Natural killer cell (primary cell): Measurements from ENCODE around the gene KIAA1328. TPM values are rescaled to one million over a fixed set of nuclear protein-coding genes. Genes with fewer than 3 reads are reported as not detected.

Source experiments
- ATAC-seq, 3 donors: fragments of 150-1000 bp in 2 of 3; fragments of 200-7000 bp in 1 of 3; cut with Tn5 transposase; 1 replicate in 1 of 3; 2 replicates in 2 of 3; pipeline ENCODE4 v1.10.0; 2021; ENCODE audit warnings: mild to moderate bottlenecking in 2 of 3, moderate library complexity in 2 of 3
- DNase-seq, 2 donors: peaks; one replicate each; pipeline versions ENCODE4 v3.0.0 to v3.0.0-alpha.2; 2013 to 2021; ENCODE audit warnings: mixed read lengths in 1 of 2
- H3K27ac ChIP-seq: one replicate; pipeline ENCODE4 v1.5.1; 2013; ENCODE audit warnings: mild to moderate bottlenecking, low read length
- H3K27me3 ChIP-seq: one replicate; pipeline ENCODE4 v1.6.1; 2013; ENCODE audit warnings: low read length; ENCODE audit not compliant: control insufficient read depth, insufficient read depth
- H3K36me3 ChIP-seq: one replicate; pipeline ENCODE4 v1.6.1; 2013; ENCODE audit warnings: low read length; ENCODE audit not compliant: control insufficient read depth, insufficient read depth
- H3K4me1 ChIP-seq: one replicate; pipeline ENCODE4 v1.6.1; 2013; ENCODE audit warnings: low read length; ENCODE audit not compliant: control insufficient read depth, insufficient read depth
- H3K4me3 ChIP-seq: one replicate; pipeline ENCODE4 v1.5.1; 2013; ENCODE audit warnings: low read length
- H3K9me3 ChIP-seq: one replicate; pipeline ENCODE4 v1.6.1; 2013; ENCODE audit warnings: low read length; ENCODE audit not compliant: control insufficient read depth, insufficient read depth
- H3K27ac Mint-ChIP-seq, 2 donors: one replicate each; pipeline ENCODE4 v1.8.0; 2022; ENCODE audit warnings: mild to moderate bottlenecking in 2 of 2, mixed read lengths in 2 of 2, moderate library complexity in 1 of 2
- H3K27me3 Mint-ChIP-seq, 2 donors: one replicate each; pipeline ENCODE4 v1.8.0; 2022; ENCODE audit warnings: low read depth in 2 of 2, mixed read lengths in 2 of 2
- H3K36me3 Mint-ChIP-seq: one replicate; pipeline ENCODE4 v1.8.0; 2022; ENCODE audit warnings: mixed read lengths
- H3K4me1 Mint-ChIP-seq, 2 donors: one replicate each; pipeline ENCODE4 v1.8.0; 2022; ENCODE audit warnings: mixed read lengths in 2 of 2
- H3K4me3 Mint-ChIP-seq: one replicate; pipeline ENCODE4 v1.8.0; 2022; ENCODE audit warnings: mild to moderate bottlenecking, moderate library complexity, mixed read lengths
- H3K9me3 Mint-ChIP-seq, 2 donors: one replicate each; pipeline ENCODE4 v1.8.0; 2022; ENCODE audit warnings: mixed read lengths in 2 of 2
- CTCF ChIP-seq: fragments of 200-600 bp; IDR thresholded peaks from one replicate; pipeline ENCODE4 v1.8.0; 2022; ENCODE audit warnings: antibody characterized with exemption
- WGBS: methylation state at CpG from one replicate; pipeline ENCODE4 v1.1.7; 2013; ENCODE audit warnings: missing lambda C conversion rate; ENCODE audit not compliant: insufficient coverage; 5-methylcytosine and 5-hydroxymethylcytosine counted together
- intact Hi-C: fragments of 100-400 bp; cut with micrococcal nuclease; formaldehyde crosslinking; loops from one replicate; pipeline ENCODE4 v1.14.2; 2022
- total RNA-seq, 4 donors: library from RNA; stranded (reverse); fragments of 120-200 nt in 1 of 4; gene quantifications; one replicate each; pipeline versions ENCODE4 v1.2.3 to v1.2.4, GENCODE V29; 2013 to 2022

KIAA1328 gene
- total RNA-seq, 3 donors from 2014 or later (not counting 1 experiment from before 2014, with no cell fraction given): 12.3 to 14.3 (median 13.2) TPM

- WGBS: 97% methylated on average over 9 of the region's 9 CpGs
- DNase-seq (no peak), ATAC-seq (no peak)
- Mint-ChIP-seq H3K9me3 (peaks cover 7 to 14% of the 10 kb centered on the region in 2 donors), H3K27ac (no peak overlapping the region), H3K36me3 (peaks cover 22% of the 10 kb centered on the region), H3K27me3 (no peaks in the 10 kb centered on the region), H3K4me3 (no peak overlapping the region), H3K4me1 (no peaks in the 10 kb centered on the region)
- Histone ChIP-seq H3K36me3 (peaks cover 4% of the 10 kb centered on the region), H3K4me1 (no peaks in the 10 kb centered on the region), H3K9me3 (no peaks in the 10 kb centered on the region), H3K27ac (no peak overlapping the region), H3K27me3 (no peaks in the 10 kb centered on the region), H3K4me3 (no peak overlapping the region)
- TF ChIP-seq CTCF: no peak
- intact Hi-C loops: no loop called here
These were observed 131.1 kb downstream of the KIAA1328 start for GRCh38 chr18:36960038-36960437.

GRCh38 chr18:36963464-36963863 lies 134.5 kb downstream of the KIAA1328 start:
- peaks cover 33% of the 10 kb centered on the region for H3K36me3 Mint-ChIP-seq

GRCh38 chr18:36974686-36975085 lies 145.8 kb downstream of the KIAA1328 start:
- intact Hi-C loops: no loop called here
- DNase-seq: no peak
- Histone ChIP-seq H3K36me3 (no peaks in the 10 kb centered on the region), H3K4me3 (no peak overlapping the region), H3K4me1 (no peaks in the 10 kb centered on the region), H3K9me3 (no peaks in the 10 kb centered on the region), H3K27me3 (no peaks in the 10 kb centered on the region), H3K27ac (no peak overlapping the region)
- H3K4me3 Mint-ChIP-seq: no peak overlapping the region
- H3K4me1 Mint-ChIP-seq: no peaks in the 10 kb centered on the region
- peaks cover 31% of the 10 kb centered on the region for H3K36me3 Mint-ChIP-seq
- WGBS: 96% methylated on average over 1 of the region's 3 CpGs
- peaks cover 5 to 12% of the 10 kb centered on the region in 2 donors for H3K9me3 Mint-ChIP-seq
- no peak overlapping the region for H3K27ac Mint-ChIP-seq
- no peaks in the 10 kb centered on the region for H3K27me3 Mint-ChIP-seq
- ATAC-seq: no peak
- no peak for TF ChIP-seq CTCF

More at GRCh38 chr18:36963464-36963863, 134.5 kb downstream of the KIAA1328 start:
- 67% methylated on average over 2 of the region's 2 CpGs for WGBS
- ATAC-seq (no peak), DNase-seq (no peak)
- peaks cover 4% of the 10 kb centered on the region for H3K36me3 ChIP-seq
- H3K27me3 Mint-ChIP-seq: no peaks in the 10 kb centered on the region
- no peaks in the 10 kb centered on the region for H3K27me3 ChIP-seq
- TF ChIP-seq CTCF: no peak
- no peak overlapping the region for H3K27ac ChIP-seq
- H3K27ac Mint-ChIP-seq: no peak overlapping the region
- peaks cover 3% of the 10 kb centered on the region for H3K9me3 ChIP-seq
- H3K4me3 Mint-ChIP-seq: no peak overlapping the region
- intact Hi-C loops: no loop called here
- H3K4me3 ChIP-seq: no peak overlapping the region
- no peaks in the 10 kb centered on the region for H3K4me1 Mint-ChIP-seq
- H3K9me3 Mint-ChIP-seq: peaks cover 16 to 22% of the 10 kb centered on the region in 2 donors
- H3K4me1 ChIP-seq: no peaks in the 10 kb centered on the region

GRCh38 chr18:36977121-36977520 lies 148.2 kb downstream of the KIAA1328 start:
- WGBS: 100% methylated on average over 2 of the region's 2 CpGs
- DNase-seq (no peak), ATAC-seq (no peak)
- Histone ChIP-seq H3K27me3 (no peaks in the 10 kb centered on the region), H3K27ac (no peak overlapping the region), H3K36me3 (no peaks in the 10 kb centered on the region), H3K4me1 (no peaks in the 10 kb centered on the region), H3K4me3 (no peak overlapping the region), H3K9me3 (no peaks in the 10 kb centered on the region)
- intact Hi-C loops: no loop called here
- peaks cover 0 to 5% of the 10 kb centered on the region in 2 donors for H3K9me3 Mint-ChIP-seq
- no peak overlapping the region for H3K27ac Mint-ChIP-seq
- no peaks in the 10 kb centered on the region for H3K4me1 Mint-ChIP-seq
- no peak overlapping the region for H3K4me3 Mint-ChIP-seq
- no peak for TF ChIP-seq CTCF
- H3K36me3 Mint-ChIP-seq: peaks cover 15% of the 10 kb centered on the region
- no peaks in the 10 kb centered on the region for H3K27me3 Mint-ChIP-seq
